Liver (tissue), 9 donors: ENCODE data around the gene RPL9. TPM values are rescaled to one million over a fixed set of nuclear protein-coding genes. Genes with fewer than 3 reads are reported as not detected.

Experiments used
- DNase-seq: peaks from one replicate; pipeline ENCODE4 v3.0.0-alpha.2; 2017; ENCODE audit warnings: low spot score
- H3K27ac ChIP-seq, 2 donors: one replicate each; pipeline ENCODE4 v1.7.0; 2013; ENCODE audit warnings: inconsistent platforms in 2 of 2, low read length in 2 of 2, control low read depth in 1 of 2, low read depth in 1 of 2, mild to moderate bottlenecking in 1 of 2
- H3K27me3 ChIP-seq, 4 donors: one replicate each; pipeline versions ENCODE4 v1.6.1 to v1.7.0; 2013; ENCODE audit warnings: low read length in 3 of 4, inconsistent platforms in 1 of 4, mild to moderate bottlenecking in 1 of 4, moderate library complexity in 1 of 4; ENCODE audit not compliant: control insufficient read depth in 4 of 4, insufficient read depth in 4 of 4
- H3K36me3 ChIP-seq, 4 donors: one replicate each; pipeline versions ENCODE4 v1.6.1 to v1.7.0; 2013; ENCODE audit warnings: low read length in 3 of 4, mild to moderate bottlenecking in 3 of 4, low read depth in 1 of 4, moderate library complexity in 1 of 4; ENCODE audit not compliant: control insufficient read depth in 4 of 4, insufficient read depth in 3 of 4
- H3K4me1 ChIP-seq, 4 donors: one replicate each; pipeline versions ENCODE4 v1.6.1 to v1.7.0; 2013; ENCODE audit warnings: low read length in 3 of 4, mild to moderate bottlenecking in 3 of 4, moderate library complexity in 1 of 4; ENCODE audit not compliant: control insufficient read depth in 4 of 4, insufficient read depth in 4 of 4
- H3K4me3 ChIP-seq, 3 donors: one replicate each; pipeline versions ENCODE4 v1.6.1 to v1.7.0; 2013; ENCODE audit warnings: low read length in 3 of 3, control low read depth in 1 of 3, low read depth in 1 of 3, mild to moderate bottlenecking in 1 of 3
- H3K9ac ChIP-seq, 2 donors: one replicate each; pipeline ENCODE4 v1.7.0; 2013; ENCODE audit warnings: low read length in 2 of 2, mild to moderate bottlenecking in 2 of 2, moderate library complexity in 2 of 2, control low read depth in 1 of 2, low read depth in 1 of 2
- H3K9me3 ChIP-seq, 4 donors: one replicate each; pipeline versions ENCODE4 v1.6.1 to v1.7.0; 2013; ENCODE audit warnings: low read length in 3 of 4; ENCODE audit not compliant: control insufficient read depth in 4 of 4
- EGR1 ChIP-seq, 2 donors: IDR thresholded peaks; 2 replicates each; pipeline ENCODE4 v1.6.1; 2016 to 2018; ENCODE audit warnings: antibody characterized with exemption in 2 of 2, low read depth in 2 of 2
- FOXA1 ChIP-seq: IDR thresholded peaks from 2 replicates; pipeline ENCODE4 v1.6.1; 2016; ENCODE audit warnings: antibody characterized with exemption
- FOXA2 ChIP-seq: IDR thresholded peaks from 2 replicates; pipeline ENCODE4 v1.6.1; 2016; ENCODE audit warnings: antibody characterized with exemption
- GABPA ChIP-seq, 2 donors: IDR thresholded peaks in 1 of 2; conservative IDR thresholded peaks in 1 of 2; 2 replicates each; pipeline ENCODE4 v1.6.1; 2016; ENCODE audit warnings: antibody characterized with exemption in 2 of 2, mild to moderate bottlenecking in 1 of 2, moderate library complexity in 1 of 2
- HNF4A ChIP-seq, 2 donors: conservative IDR thresholded peaks; 2 replicates each; pipeline ENCODE4 v1.6.1; 2016; ENCODE audit warnings: antibody characterized with exemption in 2 of 2, mild to moderate bottlenecking in 2 of 2
- RAD21 ChIP-seq, 2 donors: IDR thresholded peaks; 2 replicates each; pipeline ENCODE4 v1.6.1; 2016; ENCODE audit warnings: antibody characterized with exemption in 2 of 2, mild to moderate bottlenecking in 2 of 2
- RXRA ChIP-seq, 2 donors: IDR thresholded peaks; 2 replicates each; pipeline ENCODE4 v1.6.1; 2017 to 2018; ENCODE audit warnings: antibody characterized with exemption in 2 of 2, mild to moderate bottlenecking in 1 of 2
- SP1 ChIP-seq: IDR thresholded peaks from 2 replicates; pipeline ENCODE4 v1.6.1; 2018; ENCODE audit warnings: antibody characterized with exemption, mild to moderate bottlenecking
- TAF1 ChIP-seq: conservative IDR thresholded peaks from 2 replicates; pipeline ENCODE4 v1.6.1; 2016; ENCODE audit warnings: antibody characterized with exemption, mild to moderate bottlenecking
- WGBS: extraction: QIAGEN DNeasy Blood & Tissue Kit; methylation state at CpG from one replicate; pipeline ENCODE4 v1.1.7; 2013; 5-methylcytosine and 5-hydroxymethylcytosine counted together
- polyA plus RNA-seq, 2 donors: library from polyadenylated mRNA; stranded (reverse) in 1 of 2; unstranded in 1 of 2; fragments of 200-250 nt in 1 of 2; fragments of >200 nt in 1 of 2; fragmentation: Nextera tagmentation in 1 of 2; extraction: Ambion mirVana in 1 of 2; gene quantifications; one replicate each; pipeline versions ENCODE4 v1.2.1 to v1.2.3, GENCODE V29; 2013 to 2015
- total RNA-seq, 2 donors: library from RNA; depleted of rRNA; stranded (reverse); fragments of >200 nt; gene quantifications; one replicate each; pipeline ENCODE4 v1.2.3, GENCODE V29; 2014
- TF ChIP-seq, protein P1 (sequence below): IDR thresholded peaks from 2 replicates; pipeline ENCODE4 v1.6.1; 2016; ENCODE audit warnings: antibody characterized with exemption
- TF ChIP-seq, protein P2 (sequence below): IDR thresholded peaks from 2 replicates; pipeline ENCODE4 v1.6.1; 2016; ENCODE audit warnings: antibody characterized with exemption, mild to moderate bottlenecking
- TF ChIP-seq, protein P3 (sequence below): fragments of 150-350 bp; IDR thresholded peaks from 2 replicates; pipeline ENCODE4 v1.5.1; 2017; ENCODE audit warnings: improper control_type of control experiment, low read depth, low read length; ENCODE audit not compliant: missing input control
- TF ChIP-seq, protein P4 (sequence below): IDR thresholded peaks from 2 replicates; pipeline ENCODE4 v1.6.1; 2016; ENCODE audit warnings: antibody characterized with exemption
- donor health status: healthy.
- donor health status: healthy.
- donor health status: healthy.
- donor health status: healthy.
- donor health status: healthy.

Gene RPL9
- total and polyA plus RNA-seq, 4 donors: 427 to 1,176 (median 615) TPM

DNA sequence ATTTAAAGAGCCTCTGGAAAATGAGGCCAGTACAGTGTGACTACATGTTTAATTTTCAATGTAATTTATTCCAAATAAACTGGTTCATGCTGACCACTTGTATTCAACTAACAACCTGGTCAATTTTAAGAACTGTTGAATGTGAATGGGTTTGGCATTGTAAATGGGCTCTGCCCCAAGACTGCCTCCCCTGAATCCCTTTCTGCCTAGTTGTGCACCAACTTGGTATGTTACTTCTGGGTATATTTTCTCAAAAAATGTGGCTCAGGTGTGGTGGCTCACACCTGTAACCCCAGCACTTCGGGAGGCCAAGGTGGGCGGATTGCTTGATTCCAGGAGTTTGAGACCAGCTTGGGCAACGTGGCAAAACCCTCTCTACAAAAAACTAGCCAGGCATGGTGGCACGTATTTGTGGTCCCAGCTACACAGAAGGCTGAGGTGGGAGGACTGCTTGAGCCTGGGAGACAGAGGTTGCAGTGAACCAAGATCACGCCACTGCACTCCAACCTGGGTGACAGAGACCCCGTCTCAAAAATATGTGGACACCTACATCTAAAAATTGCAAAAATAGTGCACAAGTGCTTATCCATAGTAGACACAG is 7.2 kb downstream of the RPL9 start:
- Histone ChIP-seq H3K9me3 (no peaks in the 10 kb centered on the region), H3K4me1 (peaks cover 10 to 26% (median 18%) of the 10 kb centered on the region in 4 donors), H3K27ac (peak overlapping the region in 1 of 2 donors; percentile 78), H3K4me3 (no peak overlapping the region), H3K27me3 (no peaks in the 10 kb centered on the region), H3K36me3 (peaks cover 20 to 61% (median 53%) of the 10 kb centered on the region in 4 donors), H3K9ac (peak overlapping the region; percentile 27 to 76)
- TF ChIP-seq HNF4A (conservative IDR thresholded peaks at IDR 0.05) (no peak), TAF1 (no peak), FOXA1 (no peak), SP1 (no peak), FOXA2 (no peak), RXRA (IDR thresholded peaks at IDR 0.05) (no peak), GABPA (IDR thresholded peaks at IDR 0.05 in 1 of 2, conservative IDR thresholded peaks at IDR 0.05 in 1 of 2) (no peak), RAD21 (IDR thresholded peaks at IDR 0.05) (no peak), EGR1 (IDR thresholded peaks at IDR 0.05; ENCODE audit: low read depth in 2 of 2) (no peak)
- TF ChIP-seq, protein P1, sequence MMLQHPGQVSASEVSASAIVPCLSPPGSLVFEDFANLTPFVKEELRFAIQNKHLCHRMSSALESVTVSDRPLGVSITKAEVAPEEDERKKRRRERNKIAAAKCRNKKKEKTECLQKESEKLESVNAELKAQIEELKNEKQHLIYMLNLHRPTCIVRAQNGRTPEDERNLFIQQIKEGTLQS: no peak
- TF ChIP-seq, protein P2, sequence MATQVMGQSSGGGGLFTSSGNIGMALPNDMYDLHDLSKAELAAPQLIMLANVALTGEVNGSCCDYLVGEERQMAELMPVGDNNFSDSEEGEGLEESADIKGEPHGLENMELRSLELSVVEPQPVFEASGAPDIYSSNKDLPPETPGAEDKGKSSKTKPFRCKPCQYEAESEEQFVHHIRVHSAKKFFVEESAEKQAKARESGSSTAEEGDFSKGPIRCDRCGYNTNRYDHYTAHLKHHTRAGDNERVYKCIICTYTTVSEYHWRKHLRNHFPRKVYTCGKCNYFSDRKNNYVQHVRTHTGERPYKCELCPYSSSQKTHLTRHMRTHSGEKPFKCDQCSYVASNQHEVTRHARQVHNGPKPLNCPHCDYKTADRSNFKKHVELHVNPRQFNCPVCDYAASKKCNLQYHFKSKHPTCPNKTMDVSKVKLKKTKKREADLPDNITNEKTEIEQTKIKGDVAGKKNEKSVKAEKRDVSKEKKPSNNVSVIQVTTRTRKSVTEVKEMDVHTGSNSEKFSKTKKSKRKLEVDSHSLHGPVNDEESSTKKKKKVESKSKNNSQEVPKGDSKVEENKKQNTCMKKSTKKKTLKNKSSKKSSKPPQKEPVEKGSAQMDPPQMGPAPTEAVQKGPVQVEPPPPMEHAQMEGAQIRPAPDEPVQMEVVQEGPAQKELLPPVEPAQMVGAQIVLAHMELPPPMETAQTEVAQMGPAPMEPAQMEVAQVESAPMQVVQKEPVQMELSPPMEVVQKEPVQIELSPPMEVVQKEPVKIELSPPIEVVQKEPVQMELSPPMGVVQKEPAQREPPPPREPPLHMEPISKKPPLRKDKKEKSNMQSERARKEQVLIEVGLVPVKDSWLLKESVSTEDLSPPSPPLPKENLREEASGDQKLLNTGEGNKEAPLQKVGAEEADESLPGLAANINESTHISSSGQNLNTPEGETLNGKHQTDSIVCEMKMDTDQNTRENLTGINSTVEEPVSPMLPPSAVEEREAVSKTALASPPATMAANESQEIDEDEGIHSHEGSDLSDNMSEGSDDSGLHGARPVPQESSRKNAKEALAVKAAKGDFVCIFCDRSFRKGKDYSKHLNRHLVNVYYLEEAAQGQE: no peak
- TF ChIP-seq, protein P3, sequence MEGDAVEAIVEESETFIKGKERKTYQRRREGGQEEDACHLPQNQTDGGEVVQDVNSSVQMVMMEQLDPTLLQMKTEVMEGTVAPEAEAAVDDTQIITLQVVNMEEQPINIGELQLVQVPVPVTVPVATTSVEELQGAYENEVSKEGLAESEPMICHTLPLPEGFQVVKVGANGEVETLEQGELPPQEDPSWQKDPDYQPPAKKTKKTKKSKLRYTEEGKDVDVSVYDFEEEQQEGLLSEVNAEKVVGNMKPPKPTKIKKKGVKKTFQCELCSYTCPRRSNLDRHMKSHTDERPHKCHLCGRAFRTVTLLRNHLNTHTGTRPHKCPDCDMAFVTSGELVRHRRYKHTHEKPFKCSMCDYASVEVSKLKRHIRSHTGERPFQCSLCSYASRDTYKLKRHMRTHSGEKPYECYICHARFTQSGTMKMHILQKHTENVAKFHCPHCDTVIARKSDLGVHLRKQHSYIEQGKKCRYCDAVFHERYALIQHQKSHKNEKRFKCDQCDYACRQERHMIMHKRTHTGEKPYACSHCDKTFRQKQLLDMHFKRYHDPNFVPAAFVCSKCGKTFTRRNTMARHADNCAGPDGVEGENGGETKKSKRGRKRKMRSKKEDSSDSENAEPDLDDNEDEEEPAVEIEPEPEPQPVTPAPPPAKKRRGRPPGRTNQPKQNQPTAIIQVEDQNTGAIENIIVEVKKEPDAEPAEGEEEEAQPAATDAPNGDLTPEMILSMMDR: no peak
- DNase-seq: no peak
- 92% methylated on average over 6 of the region's 6 CpGs for WGBS

DNA sequence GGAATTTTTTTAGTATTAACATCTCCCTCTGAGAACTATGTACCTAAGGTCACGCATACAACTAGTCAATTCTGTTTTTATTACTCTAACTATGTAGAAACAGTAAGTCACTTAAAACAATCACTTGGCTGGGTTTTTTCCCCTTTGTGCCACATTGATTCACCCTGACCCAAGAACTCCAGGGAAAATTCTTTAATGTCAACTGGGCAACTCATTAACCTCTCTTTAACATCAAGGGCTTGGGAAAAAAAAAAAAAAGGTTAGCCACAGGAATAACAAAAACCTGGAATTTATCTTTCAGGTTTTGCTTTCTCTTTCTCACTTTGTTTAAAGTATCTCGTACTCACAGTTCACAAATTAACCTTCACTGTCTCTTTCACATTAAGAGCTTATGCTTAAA is 8.1 kb downstream of the RPL9 start:
- peaks cover 10 to 22% (median 16%) of the 10 kb centered on the region in 4 donors for H3K4me1 ChIP-seq
- H3K27me3 ChIP-seq: no peaks in the 10 kb centered on the region
- peak overlapping the region; percentile 27 to 76 for H3K9ac ChIP-seq
- H3K9me3 ChIP-seq: no peaks in the 10 kb centered on the region
- 20% methylated on average over 2 of the region's 2 CpGs for WGBS
- no peak for DNase-seq
- H3K27ac ChIP-seq: peak overlapping the region; percentile 68 to 78
- TF ChIP-seq HNF4A (conservative IDR thresholded peaks at IDR 0.05) (peak; percentile 12 to 33), RXRA (IDR thresholded peaks at IDR 0.05) (peak; percentile 46 to 47), RAD21 (IDR thresholded peaks at IDR 0.05) (peak in 1 of 2 donors; percentile 11)
- TF ChIP-seq, protein P4, sequence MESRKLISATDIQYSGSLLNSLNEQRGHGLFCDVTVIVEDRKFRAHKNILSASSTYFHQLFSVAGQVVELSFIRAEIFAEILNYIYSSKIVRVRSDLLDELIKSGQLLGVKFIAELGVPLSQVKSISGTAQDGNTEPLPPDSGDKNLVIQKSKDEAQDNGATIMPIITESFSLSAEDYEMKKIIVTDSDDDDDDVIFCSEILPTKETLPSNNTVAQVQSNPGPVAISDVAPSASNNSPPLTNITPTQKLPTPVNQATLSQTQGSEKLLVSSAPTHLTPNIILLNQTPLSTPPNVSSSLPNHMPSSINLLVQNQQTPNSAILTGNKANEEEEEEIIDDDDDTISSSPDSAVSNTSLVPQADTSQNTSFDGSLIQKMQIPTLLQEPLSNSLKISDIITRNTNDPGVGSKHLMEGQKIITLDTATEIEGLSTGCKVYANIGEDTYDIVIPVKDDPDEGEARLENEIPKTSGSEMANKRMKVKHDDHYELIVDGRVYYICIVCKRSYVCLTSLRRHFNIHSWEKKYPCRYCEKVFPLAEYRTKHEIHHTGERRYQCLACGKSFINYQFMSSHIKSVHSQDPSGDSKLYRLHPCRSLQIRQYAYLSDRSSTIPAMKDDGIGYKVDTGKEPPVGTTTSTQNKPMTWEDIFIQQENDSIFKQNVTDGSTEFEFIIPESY: no peak
- no peak overlapping the region for H3K4me3 ChIP-seq
- peaks cover 21 to 56% (median 47%) of the 10 kb centered on the region in 4 donors for H3K36me3 ChIP-seq
